Activated naive CD4-positive, alpha-beta T cell treated with anti-CD3 and anti-CD28 coated beads, Interleukin-2, amount 50 U/mL, for 24 hours (primary cell): ENCODE measurements around the gene SPINK14.

Experiments
- H3K27ac Mint-ChIP-seq: one replicate; pipeline ENCODE4 v1.8.0; 2021; ENCODE audit warnings: mild to moderate bottlenecking, mixed read lengths
- H3K27me3 Mint-ChIP-seq: one replicate; pipeline ENCODE4 v1.8.0; 2021; ENCODE audit warnings: mixed read lengths
- H3K36me3 Mint-ChIP-seq: one replicate; pipeline ENCODE4 v1.8.0; 2021; ENCODE audit warnings: mixed read lengths
- H3K4me1 Mint-ChIP-seq: one replicate; pipeline ENCODE4 v1.8.0; 2021; ENCODE audit warnings: mixed read lengths
- H3K4me3 Mint-ChIP-seq: one replicate; pipeline ENCODE4 v1.8.0; 2021; ENCODE audit warnings: mild to moderate bottlenecking, mixed read lengths
- H3K9me3 Mint-ChIP-seq: one replicate; pipeline ENCODE4 v1.8.0; 2021; ENCODE audit warnings: mixed read lengths

Gene SPINK14

DNA sequence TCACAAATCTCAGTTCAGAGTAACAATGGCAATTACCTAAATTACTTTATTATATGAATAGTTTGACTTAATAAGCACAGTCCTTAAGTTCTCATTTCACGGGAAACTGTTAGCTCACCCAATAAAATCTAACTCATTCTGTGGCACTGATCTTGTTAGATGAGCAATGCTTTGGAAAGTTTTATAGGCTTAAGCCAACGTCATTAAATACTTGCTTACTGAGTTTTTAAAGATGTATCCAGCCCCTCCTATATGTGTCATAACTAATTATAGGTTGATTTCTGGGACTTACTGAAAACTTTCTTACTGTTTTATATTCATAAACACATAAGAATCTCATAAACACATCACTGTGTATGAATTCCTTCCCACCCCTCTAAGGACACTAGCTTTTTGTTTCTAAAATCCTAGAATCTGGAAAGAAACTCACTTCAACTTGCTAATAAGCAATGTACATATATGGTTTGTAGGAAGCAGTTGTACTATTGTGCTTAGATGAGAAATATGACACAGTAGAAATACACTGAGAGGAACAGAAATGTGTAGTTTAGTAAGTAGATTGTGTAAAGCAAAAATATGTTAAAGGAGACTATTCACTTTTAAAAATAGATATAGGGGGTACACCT is 55.9 kb downstream of the SPINK14 start:
- Mint-ChIP-seq H3K27me3 (peaks cover 1% of the 10 kb centered on the region), H3K27ac (no peak overlapping the region), H3K9me3 (no peaks in the 10 kb centered on the region), H3K4me1 (no peaks in the 10 kb centered on the region), H3K4me3 (no peak overlapping the region), H3K36me3 (no peaks in the 10 kb centered on the region)
